ENCODE measurements around the gene IFNAR1. TPM values are rescaled to one million over a fixed set of nuclear protein-coding genes. Genes with fewer than 3 reads are reported as not detected.

IFNAR1 gene
- total RNA-seq, 1 donor from 2014 or later = 42.8 TPM

DNA sequence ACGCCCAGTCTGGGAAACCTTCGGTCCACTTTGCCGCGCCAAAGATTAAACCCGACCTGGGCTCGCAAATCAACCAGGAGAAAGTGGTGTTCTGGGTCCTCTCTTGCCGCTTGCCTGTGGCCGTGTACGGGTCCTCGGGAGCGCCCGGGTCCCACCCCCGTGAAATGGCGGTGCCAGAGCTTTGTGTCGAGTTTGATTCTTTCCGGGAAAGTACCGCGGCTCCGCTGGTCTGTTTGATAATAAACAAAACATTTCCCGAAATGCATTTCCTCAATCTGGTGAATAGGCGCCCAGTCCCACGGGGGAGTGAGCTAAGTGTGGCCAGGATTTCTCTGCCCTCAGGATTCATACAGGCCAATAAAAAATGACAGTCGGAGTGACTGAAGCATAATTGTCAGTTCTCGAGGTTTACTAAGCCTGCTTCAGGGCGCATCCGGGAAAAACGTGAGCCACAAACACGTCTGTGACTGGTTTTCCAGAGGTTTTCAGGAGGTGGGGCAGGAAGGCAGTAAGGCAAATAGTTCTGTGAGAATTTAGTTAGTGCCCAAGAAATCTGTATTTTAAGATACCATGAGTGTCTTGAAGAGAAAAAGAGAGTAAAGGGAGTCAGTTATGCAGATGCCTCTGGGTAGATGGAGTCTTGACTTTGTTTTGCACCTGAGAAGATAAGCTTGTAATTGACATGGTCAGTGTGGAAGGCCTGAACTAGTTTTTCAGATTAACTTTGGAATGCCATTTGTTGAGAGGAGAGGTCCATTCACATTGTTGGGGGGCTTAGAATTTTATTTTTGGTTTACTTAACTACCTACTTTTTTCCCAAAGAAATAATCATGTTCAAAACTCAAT is 675 bp downstream of the IFNAR1 start:
- H3K4me3 Mint-ChIP-seq (ENCODE audit: unreplicated experiment) = no peak overlapping the region
- TF ChIP-seq, protein P1, sequence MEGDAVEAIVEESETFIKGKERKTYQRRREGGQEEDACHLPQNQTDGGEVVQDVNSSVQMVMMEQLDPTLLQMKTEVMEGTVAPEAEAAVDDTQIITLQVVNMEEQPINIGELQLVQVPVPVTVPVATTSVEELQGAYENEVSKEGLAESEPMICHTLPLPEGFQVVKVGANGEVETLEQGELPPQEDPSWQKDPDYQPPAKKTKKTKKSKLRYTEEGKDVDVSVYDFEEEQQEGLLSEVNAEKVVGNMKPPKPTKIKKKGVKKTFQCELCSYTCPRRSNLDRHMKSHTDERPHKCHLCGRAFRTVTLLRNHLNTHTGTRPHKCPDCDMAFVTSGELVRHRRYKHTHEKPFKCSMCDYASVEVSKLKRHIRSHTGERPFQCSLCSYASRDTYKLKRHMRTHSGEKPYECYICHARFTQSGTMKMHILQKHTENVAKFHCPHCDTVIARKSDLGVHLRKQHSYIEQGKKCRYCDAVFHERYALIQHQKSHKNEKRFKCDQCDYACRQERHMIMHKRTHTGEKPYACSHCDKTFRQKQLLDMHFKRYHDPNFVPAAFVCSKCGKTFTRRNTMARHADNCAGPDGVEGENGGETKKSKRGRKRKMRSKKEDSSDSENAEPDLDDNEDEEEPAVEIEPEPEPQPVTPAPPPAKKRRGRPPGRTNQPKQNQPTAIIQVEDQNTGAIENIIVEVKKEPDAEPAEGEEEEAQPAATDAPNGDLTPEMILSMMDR (IDR thresholded peaks at IDR 0.05) = no peak
- H3K36me3 Mint-ChIP-seq (ENCODE audit: unreplicated experiment) = peaks cover under 1% of the 10 kb centered on the region
- H3K4me1 Mint-ChIP-seq (ENCODE audit: unreplicated experiment) = peaks cover 25% of the 10 kb centered on the region
- peak; percentile 86 for DNase-seq (ENCODE audit: extremely low spot score, unreplicated experiment)
- H3K9me3 Mint-ChIP-seq (ENCODE audit: unreplicated experiment) = no peaks in the 10 kb centered on the region
- H3K27ac Mint-ChIP-seq (ENCODE audit: unreplicated experiment) = no peak overlapping the region
- no peaks in the 10 kb centered on the region for H3K27me3 Mint-ChIP-seq (ENCODE audit: unreplicated experiment)

DNA sequence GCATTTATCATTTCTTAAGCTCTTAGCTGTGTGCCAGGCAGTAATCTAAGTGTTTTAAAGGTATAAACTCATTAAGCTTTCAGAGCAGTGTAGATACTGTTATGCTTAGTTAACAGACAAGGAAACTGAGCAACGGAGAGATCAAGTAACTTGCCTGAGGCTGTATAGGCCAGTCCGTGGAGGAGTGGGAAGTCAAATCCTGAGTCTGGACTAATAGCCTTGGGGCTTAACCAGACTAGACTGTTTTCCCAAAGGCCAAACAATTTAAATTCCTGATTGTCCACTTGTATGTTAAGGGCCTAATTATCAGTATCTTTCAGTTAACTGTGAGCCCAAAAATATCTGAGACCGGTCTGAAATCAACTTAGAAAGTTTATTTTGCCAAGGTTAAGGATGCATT is 2.6 kb downstream of the IFNAR1 start:
- Mint-ChIP-seq H3K9me3 (ENCODE audit: unreplicated experiment) (peaks cover 3% of the 10 kb centered on the region), H3K4me3 (ENCODE audit: unreplicated experiment) (no peak overlapping the region), H3K36me3 (ENCODE audit: unreplicated experiment) (peaks cover 4% of the 10 kb centered on the region), H3K4me1 (ENCODE audit: unreplicated experiment) (peaks cover 25% of the 10 kb centered on the region), H3K27ac (ENCODE audit: unreplicated experiment) (peak overlapping the region; percentile 27), H3K27me3 (ENCODE audit: unreplicated experiment) (no peaks in the 10 kb centered on the region)
- no peak for DNase-seq (ENCODE audit: extremely low spot score, unreplicated experiment)
- TF ChIP-seq, protein P1 (IDR thresholded peaks at IDR 0.05) = no peak

DNA sequence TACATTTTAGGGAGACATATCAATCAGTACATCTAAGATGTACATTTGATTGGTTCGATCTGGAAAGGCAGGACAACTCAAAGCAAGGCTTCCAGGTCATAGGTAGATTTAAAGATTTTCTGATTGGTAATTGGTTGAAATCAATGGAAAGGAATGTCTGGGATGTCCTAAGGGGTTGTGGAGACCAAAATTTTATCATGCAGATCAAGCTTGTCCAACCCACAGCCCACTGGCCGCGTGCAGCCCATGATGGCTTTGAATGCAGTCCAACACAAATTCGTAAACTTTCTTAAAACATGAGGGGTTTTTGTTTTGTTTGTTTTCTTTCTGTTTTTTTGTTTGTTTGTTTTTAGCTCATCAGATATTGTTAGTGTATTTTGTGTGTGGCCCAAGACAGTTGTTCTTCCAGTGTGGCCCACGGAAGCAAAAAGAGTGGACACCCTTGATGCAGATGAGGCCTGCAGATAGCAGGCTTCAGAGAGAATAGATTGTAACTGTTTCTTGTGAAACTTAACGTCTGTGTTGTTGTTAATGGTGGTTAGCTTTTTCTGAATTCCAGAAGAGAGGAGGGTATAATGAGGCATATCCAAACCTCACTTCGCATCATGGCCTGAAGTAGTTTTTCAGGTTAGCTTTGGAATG is 3.1 kb downstream of the IFNAR1 start:
- peaks cover 25% of the 10 kb centered on the region for H3K4me1 Mint-ChIP-seq (ENCODE audit: unreplicated experiment)
- no peak for DNase-seq (ENCODE audit: extremely low spot score, unreplicated experiment)
- H3K27ac Mint-ChIP-seq (ENCODE audit: unreplicated experiment) = peak overlapping the region; percentile 27
- TF ChIP-seq, protein P1 (IDR thresholded peaks at IDR 0.05) = no peak
- H3K9me3 Mint-ChIP-seq (ENCODE audit: unreplicated experiment) = peaks cover 9% of the 10 kb centered on the region
- no peaks in the 10 kb centered on the region for H3K27me3 Mint-ChIP-seq (ENCODE audit: unreplicated experiment)
- no peak overlapping the region for H3K4me3 Mint-ChIP-seq (ENCODE audit: unreplicated experiment)
- peaks cover 10% of the 10 kb centered on the region for H3K36me3 Mint-ChIP-seq (ENCODE audit: unreplicated experiment)

DNA sequence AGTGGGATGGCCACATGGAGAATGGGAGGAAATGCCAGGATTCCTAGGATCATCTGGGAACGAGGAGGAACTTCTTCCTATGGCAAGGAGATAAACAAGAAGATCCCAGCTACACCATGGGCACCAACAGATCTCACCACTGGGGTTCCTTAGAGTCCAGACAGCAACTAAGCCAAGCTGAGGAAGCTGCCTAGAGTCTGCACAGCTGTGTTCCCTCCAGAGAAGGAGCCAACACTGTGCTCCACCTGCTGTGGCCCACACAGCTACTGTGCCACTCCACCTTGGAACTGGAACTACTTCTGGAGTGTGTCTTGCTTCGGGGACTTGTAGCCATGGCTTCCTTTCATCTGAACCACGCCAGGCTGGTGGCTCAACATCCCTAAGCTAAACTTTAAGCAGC is 6.0 kb downstream of the IFNAR1 start:
- Mint-ChIP-seq H3K4me3 (ENCODE audit: unreplicated experiment) (no peak overlapping the region), H3K36me3 (ENCODE audit: unreplicated experiment) (peaks cover 21% of the 10 kb centered on the region), H3K4me1 (ENCODE audit: unreplicated experiment) (peaks cover 25% of the 10 kb centered on the region), H3K27me3 (ENCODE audit: unreplicated experiment) (no peaks in the 10 kb centered on the region), H3K9me3 (ENCODE audit: unreplicated experiment) (peaks cover 19% of the 10 kb centered on the region), H3K27ac (ENCODE audit: unreplicated experiment) (no peak overlapping the region)
- TF ChIP-seq, protein P1 (IDR thresholded peaks at IDR 0.05) = no peak
- DNase-seq (ENCODE audit: extremely low spot score, unreplicated experiment) = no peak

DNA sequence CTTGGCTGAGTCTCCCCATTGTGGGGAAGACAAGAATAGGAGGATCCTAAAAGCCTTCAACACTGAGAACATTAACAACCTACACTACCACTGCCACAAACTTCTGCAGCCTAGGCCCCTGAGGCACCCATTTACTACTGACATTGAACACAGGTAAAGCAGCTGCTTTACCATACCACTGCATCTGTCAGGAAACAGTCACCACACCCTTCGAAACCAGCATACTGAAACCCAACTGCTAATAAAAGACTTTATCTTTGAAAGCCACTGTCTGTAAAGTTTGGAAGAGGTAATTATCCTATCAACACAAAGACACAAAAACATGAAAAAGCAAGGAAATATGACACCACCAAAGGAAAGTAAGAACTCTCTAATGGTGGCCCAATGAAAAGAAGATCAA is 7.4 kb downstream of the IFNAR1 start:
- TF ChIP-seq, protein P1 (IDR thresholded peaks at IDR 0.05) = no peak
- H3K27ac Mint-ChIP-seq (ENCODE audit: unreplicated experiment) = no peak overlapping the region
- H3K27me3 Mint-ChIP-seq (ENCODE audit: unreplicated experiment) = no peaks in the 10 kb centered on the region
- DNase-seq (ENCODE audit: extremely low spot score, unreplicated experiment) = no peak
- H3K9me3 Mint-ChIP-seq (ENCODE audit: unreplicated experiment) = peaks cover 19% of the 10 kb centered on the region
- no peak overlapping the region for H3K4me3 Mint-ChIP-seq (ENCODE audit: unreplicated experiment)
- H3K4me1 Mint-ChIP-seq (ENCODE audit: unreplicated experiment) = peaks cover 17% of the 10 kb centered on the region
- H3K36me3 Mint-ChIP-seq (ENCODE audit: unreplicated experiment) = peaks cover 21% of the 10 kb centered on the region
